ENCODE results near the gene HOXA5.

DNA sequence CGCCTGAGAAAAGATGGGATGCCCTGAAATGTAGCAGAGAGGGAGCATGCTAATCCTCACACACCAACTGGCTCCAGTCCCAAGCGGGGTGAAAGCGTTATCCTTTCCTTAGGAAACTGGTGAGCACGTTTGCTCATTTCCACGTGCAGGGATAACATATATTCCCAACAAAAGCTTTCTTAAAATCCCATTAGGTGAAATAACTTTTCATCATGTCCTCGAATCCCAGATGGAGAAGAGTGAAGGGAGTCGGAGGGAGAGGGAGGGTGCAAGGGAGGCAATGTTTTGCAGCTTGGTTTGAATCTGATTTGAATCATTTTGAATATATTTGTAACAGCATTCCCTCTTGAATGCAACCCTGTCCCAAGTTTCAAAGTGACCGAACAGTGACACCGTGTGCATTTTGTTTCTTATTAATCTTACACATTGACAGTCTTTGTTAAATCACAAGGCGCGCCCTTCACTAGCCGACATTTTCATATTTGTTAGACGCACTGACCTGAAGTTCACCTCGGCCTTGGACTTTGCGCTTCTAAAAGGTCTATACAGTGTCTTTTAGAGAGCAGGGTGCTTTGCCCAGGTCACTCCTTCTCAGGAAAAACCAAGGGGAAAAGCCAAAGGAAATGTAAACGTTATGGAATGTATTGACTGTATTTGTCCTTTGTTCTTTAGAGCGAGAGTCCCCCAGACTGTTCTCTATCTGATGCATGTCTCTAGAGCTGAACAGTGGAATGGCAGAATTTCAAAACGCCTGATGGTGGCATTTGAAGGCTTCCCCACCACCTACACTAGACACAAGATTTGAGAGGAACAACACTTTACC is 9.9 kb downstream of the HOXA5 start:
- TF ChIP-seq, protein P1, sequence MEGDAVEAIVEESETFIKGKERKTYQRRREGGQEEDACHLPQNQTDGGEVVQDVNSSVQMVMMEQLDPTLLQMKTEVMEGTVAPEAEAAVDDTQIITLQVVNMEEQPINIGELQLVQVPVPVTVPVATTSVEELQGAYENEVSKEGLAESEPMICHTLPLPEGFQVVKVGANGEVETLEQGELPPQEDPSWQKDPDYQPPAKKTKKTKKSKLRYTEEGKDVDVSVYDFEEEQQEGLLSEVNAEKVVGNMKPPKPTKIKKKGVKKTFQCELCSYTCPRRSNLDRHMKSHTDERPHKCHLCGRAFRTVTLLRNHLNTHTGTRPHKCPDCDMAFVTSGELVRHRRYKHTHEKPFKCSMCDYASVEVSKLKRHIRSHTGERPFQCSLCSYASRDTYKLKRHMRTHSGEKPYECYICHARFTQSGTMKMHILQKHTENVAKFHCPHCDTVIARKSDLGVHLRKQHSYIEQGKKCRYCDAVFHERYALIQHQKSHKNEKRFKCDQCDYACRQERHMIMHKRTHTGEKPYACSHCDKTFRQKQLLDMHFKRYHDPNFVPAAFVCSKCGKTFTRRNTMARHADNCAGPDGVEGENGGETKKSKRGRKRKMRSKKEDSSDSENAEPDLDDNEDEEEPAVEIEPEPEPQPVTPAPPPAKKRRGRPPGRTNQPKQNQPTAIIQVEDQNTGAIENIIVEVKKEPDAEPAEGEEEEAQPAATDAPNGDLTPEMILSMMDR (IDR thresholded peaks at IDR 0.05), result no peak
- TF ChIP-seq ZFX (IDR thresholded peaks at IDR 0.05; ENCODE audit: borderline replicate concordance), result no peak

Data from 22Rv1 (cell line).